Naive thymus-derived CD4-positive, alpha-beta T cell (primary cell): ENCODE measurements around the gene PROSER3. TPM values are rescaled to one million over a fixed set of nuclear protein-coding genes. Genes with fewer than 3 reads are reported as not detected.

Experiments used
- ATAC-seq: fragments of 150-1000 bp; cut with Tn5 transposase; 2 replicates; pipeline ENCODE4 v1.10.0; 2021; ENCODE audit warnings: mild to moderate bottlenecking, moderate library complexity
- CTCF ChIA-PET: fragments of 350-600 bp; sonication (Branson Sonifier 250); formaldehyde crosslinking; loops from one replicate; lab custom pipeline; 2021; ENCODE audit warnings: antibody characterized with exemption; lab: Charles Lee
- POLR2A ChIA-PET: fragments of 350-600 bp; sonication (Branson Sonifier 250); formaldehyde crosslinking; loops from one replicate; lab custom pipeline; 2021; ENCODE audit warnings: antibody characterized with exemption, inconsistent platforms; lab: Charles Lee
- DNase-seq, 9 donors: peaks; one replicate each; pipeline versions ENCODE4 v3.0.0 to v3.0.0-alpha.2; 2020 to 2022; ENCODE audit warnings: mixed read lengths in 1 of 9
- H3K27ac ChIP-seq: one replicate; pipeline ENCODE4 v1.7.0; 2013; ENCODE audit warnings: mild to moderate bottlenecking, low read depth, low read length, moderate library complexity
- H3K27me3 ChIP-seq, 2 donors: one replicate each; pipeline ENCODE4 v1.7.0; 2013; ENCODE audit warnings: low read length in 2 of 2, mild to moderate bottlenecking in 2 of 2, moderate library complexity in 2 of 2; ENCODE audit not compliant: control insufficient read depth in 2 of 2, insufficient read depth in 2 of 2
- H3K36me3 ChIP-seq, 3 experiments: 1 replicate in 2 of 3; 2 replicates in 1 of 3; pipeline ENCODE4 v1.7.0; 2013; ENCODE audit warnings: low read length in 3 of 3, mild to moderate bottlenecking in 3 of 3, moderate library complexity in 1 of 3; ENCODE audit not compliant: insufficient read depth in 3 of 3, control insufficient read depth in 2 of 3
- H3K4me1 ChIP-seq, 2 donors: one replicate each; pipeline ENCODE4 v1.7.0; 2013; ENCODE audit warnings: low read length in 2 of 2, mild to moderate bottlenecking in 2 of 2, moderate library complexity in 1 of 2; ENCODE audit not compliant: control insufficient read depth in 2 of 2, insufficient read depth in 2 of 2
- H3K4me3 ChIP-seq: 2 replicates; pipeline ENCODE4 v1.7.0; 2013; ENCODE audit warnings: mild to moderate bottlenecking, low read length
- H3K9me3 ChIP-seq, 3 experiments: 1 replicate in 2 of 3; 2 replicates in 1 of 3; pipeline ENCODE4 v1.7.0; 2013; ENCODE audit warnings: low read length in 3 of 3; ENCODE audit not compliant: control insufficient read depth in 2 of 3
- H3K27ac Mint-ChIP-seq, 9 donors: one replicate each; pipeline ENCODE4 v1.8.0; 2020 to 2022; ENCODE audit warnings: mixed read lengths in 9 of 9, mild to moderate bottlenecking in 8 of 9, moderate library complexity in 5 of 9, inconsistent platforms in 2 of 9
- H3K27me3 Mint-ChIP-seq, 5 donors: one replicate each; pipeline ENCODE4 v1.8.0; 2021 to 2022; ENCODE audit warnings: mixed read lengths in 5 of 5, mild to moderate bottlenecking in 1 of 5
- H3K36me3 Mint-ChIP-seq, 5 donors: one replicate each; pipeline ENCODE4 v1.8.0; 2020 to 2022; ENCODE audit warnings: mixed read lengths in 5 of 5, mild to moderate bottlenecking in 3 of 5, inconsistent platforms in 1 of 5
- H3K4me1 Mint-ChIP-seq, 7 donors: one replicate each; pipeline ENCODE4 v1.8.0; 2020 to 2022; ENCODE audit warnings: mixed read lengths in 7 of 7, mild to moderate bottlenecking in 3 of 7, inconsistent platforms in 1 of 7
- H3K4me3 Mint-ChIP-seq, 10 donors: one replicate each; pipeline ENCODE4 v1.8.0; 2020 to 2022; ENCODE audit warnings: mild to moderate bottlenecking in 10 of 10, mixed read lengths in 10 of 10, moderate library complexity in 6 of 10, inconsistent platforms in 2 of 10
- H3K9me3 Mint-ChIP-seq, 11 donors: one replicate each; pipeline ENCODE4 v1.8.0; 2020 to 2022; ENCODE audit warnings: mixed read lengths in 11 of 11, mild to moderate bottlenecking in 4 of 11, inconsistent platforms in 1 of 11, moderate library complexity in 1 of 11
- intact Hi-C, 2 donors: fragments of 100-400 bp; cut with micrococcal nuclease; formaldehyde crosslinking; loops; one replicate each; pipeline ENCODE4 v1.15.1; 2023
- polyA plus RNA-seq, 2 donors: library from polyadenylated mRNA; unstranded; fragments of 300-500 nt; fragmentation: Illumina TruSeq; gene quantifications; one replicate each; pipeline ENCODE4 v1.2.3, GENCODE V29; 2021
- total RNA-seq, 6 experiments: library from RNA in 5 of 6; stranded (reverse) in 5 of 6; gene quantifications; 1 replicate in 5 of 6; 2 replicates in 1 of 6; pipeline ENCODE4 v1.2.3 and lab custom pipeline; 2021 to 2026

PROSER3 gene
- total and polyA plus RNA-seq, 7 experiments from 2014 or later = 5.4 to 47.3 (median 36.4) TPM

- POLR2A ChIA-PET = no interaction called here
- Histone ChIP-seq H3K27me3 (no peaks in the 10 kb centered on the region), H3K9me3 (no peaks in the 10 kb centered on the region), H3K4me1 (no peaks in the 10 kb centered on the region), H3K27ac (no peak overlapping the region), H3K4me3 (no peak overlapping the region), H3K36me3 (peaks cover 39 to 96% (median 52%) of the 10 kb centered on the region in 3 experiments)
- no peak for ATAC-seq
- CTCF ChIA-PET = interaction anchor here (0.6 kb wide), 1 partner anchor 20 kb away, joined by 3 read pairs; the partner anchor contains the start of genes PSENEN and U2AF1L4
- Mint-ChIP-seq H3K4me3 (no peak overlapping the region), H3K27me3 (no peaks in the 10 kb centered on the region), H3K36me3 (peaks cover 2 to 57% (median 4%) of the 10 kb centered on the region in 5 donors), H3K27ac (no peak overlapping the region), H3K9me3 (no peaks in the 10 kb centered on the region), H3K4me1 (peaks cover under 1 to 20% (median 7%) of the 10 kb centered on the region in 7 donors)
- intact Hi-C loops = no loop called here
- DNase-seq = no peak
Observed at GRCh38 chr19:35725216-35725861, 32.6 kb upstream of the PROSER3 start.

- intact Hi-C loops = no loop called here
- Mint-ChIP-seq H3K9me3 (no peaks in the 10 kb centered on the region), H3K4me1 (peaks cover 0 to 22% (median 6%) of the 10 kb centered on the region in 7 donors), H3K4me3 (no peak overlapping the region), H3K27me3 (no peaks in the 10 kb centered on the region), H3K27ac (peak overlapping the region in 2 of 9 donors; percentile 32 to 41), H3K36me3 (peaks cover 4 to 66% (median 10%) of the 10 kb centered on the region in 5 donors)
- CTCF ChIA-PET = interaction anchor here (0.9 to 1.0 kb wide), 3 partner anchors 10 to 231 kb away, joined by 3 to 5 read pairs (median 3); partner anchors contain the start of gene U2AF1L4
- H3K27ac ChIP-seq = no peak overlapping the region
- ATAC-seq (no peak), DNase-seq (no peak)
- POLR2A ChIA-PET = interaction anchor here (1.5 to 1.8 kb wide), 3 partner anchors 9 to 16 kb away, joined by 4 to 8 read pairs (median 6); no protein-coding TSS in a partner anchor
- no peaks in the 10 kb centered on the region for H3K27me3 ChIP-seq
- peaks cover 38 to 100% (median 60%) of the 10 kb centered on the region in 3 experiments for H3K36me3 ChIP-seq
- H3K4me3 ChIP-seq = no peak overlapping the region
- H3K4me1 ChIP-seq = no peaks in the 10 kb centered on the region
- no peaks in the 10 kb centered on the region for H3K9me3 ChIP-seq
Observed at GRCh38 chr19:35727053-35727955, 30.7 kb upstream of the PROSER3 start.

- no peaks in the 10 kb centered on the region for H3K27me3 ChIP-seq
- ATAC-seq (no peak), DNase-seq (no peak)
- Mint-ChIP-seq H3K9me3 (no peaks in the 10 kb centered on the region), H3K4me1 (peaks cover 0 to 17% (median 5%) of the 10 kb centered on the region in 7 donors), H3K27me3 (no peaks in the 10 kb centered on the region), H3K4me3 (no peak overlapping the region), H3K27ac (peak overlapping the region in 2 of 9 donors; percentile 38 to 55), H3K36me3 (peaks cover 4 to 62% (median 10%) of the 10 kb centered on the region in 5 donors)
- intact Hi-C loops = no loop called here
- peaks cover 30 to 98% (median 53%) of the 10 kb centered on the region in 3 experiments for H3K36me3 ChIP-seq
- H3K27ac ChIP-seq = no peak overlapping the region
- no peaks in the 10 kb centered on the region for H3K9me3 ChIP-seq
- no peak overlapping the region for H3K4me3 ChIP-seq
- CTCF ChIA-PET = interaction anchor here (0.9 to 1.0 kb wide), 3 partner anchors 9 to 231 kb away, joined by 3 to 5 read pairs (median 3); partner anchors contain the start of gene U2AF1L4
- POLR2A ChIA-PET = interaction anchor here (1.5 to 1.8 kb wide), 3 partner anchors 9 to 15 kb away, joined by 4 to 8 read pairs (median 6); no protein-coding TSS in a partner anchor
- no peaks in the 10 kb centered on the region for H3K4me1 ChIP-seq
Observed at GRCh38 chr19:35727956-35728706, 29.8 kb upstream of the PROSER3 start.

GRCh38 chr19:35729021-35729420 is 29.0 kb upstream of the PROSER3 start:
- no peaks in the 10 kb centered on the region for H3K9me3 Mint-ChIP-seq
- ATAC-seq (no peak), DNase-seq (no peak)
- Histone ChIP-seq H3K4me1 (no peaks in the 10 kb centered on the region), H3K9me3 (no peaks in the 10 kb centered on the region), H3K27ac (no peak overlapping the region), H3K36me3 (peaks cover 21 to 98% (median 46%) of the 10 kb centered on the region in 3 experiments), H3K27me3 (no peaks in the 10 kb centered on the region), H3K4me3 (no peak overlapping the region)
- no peak overlapping the region for H3K4me3 Mint-ChIP-seq
- ChIA-PET CTCF (interaction anchor here (1.1 kb wide), 1 partner anchor 10 kb away, joined by 3 read pairs; no protein-coding TSS in a partner anchor), POLR2A (interaction anchor here (0.6 to 1.8 kb wide), 3 partner anchors 8 to 158 kb away, joined by 4 to 8 read pairs (median 6); no protein-coding TSS in a partner anchor)
- H3K36me3 Mint-ChIP-seq = peaks cover 4 to 57% (median 10%) of the 10 kb centered on the region in 5 donors
- intact Hi-C loops = no loop called here
- no peak overlapping the region for H3K27ac Mint-ChIP-seq
- H3K27me3 Mint-ChIP-seq = no peaks in the 10 kb centered on the region
- H3K4me1 Mint-ChIP-seq = peaks cover 0 to 20% (median 4%) of the 10 kb centered on the region in 7 donors

- POLR2A ChIA-PET = interaction anchor here (1.6 kb wide), 1 partner anchor 10 kb away, joined by 8 read pairs; no protein-coding TSS in a partner anchor
- H3K36me3 Mint-ChIP-seq = peaks cover 4 to 57% (median 15%) of the 10 kb centered on the region in 5 donors
- CTCF ChIA-PET = interaction anchor here (1.1 kb wide), 2 partner anchors 11 kb away, joined by 3 to 4 read pairs; no protein-coding TSS in a partner anchor
Observed at GRCh38 chr19:35729763-35730162, 28.2 kb upstream of the PROSER3 start.

More at GRCh38 chr19:35729763-35730162, 28.2 kb upstream of the PROSER3 start:
- Histone ChIP-seq H3K4me3 (no peak overlapping the region), H3K27ac (no peak overlapping the region), H3K4me1 (no peaks in the 10 kb centered on the region), H3K36me3 (peaks cover 17 to 98% (median 39%) of the 10 kb centered on the region in 3 experiments), H3K27me3 (no peaks in the 10 kb centered on the region), H3K9me3 (no peaks in the 10 kb centered on the region)
- Mint-ChIP-seq H3K4me3 (no peak overlapping the region), H3K27me3 (no peaks in the 10 kb centered on the region), H3K27ac (no peak overlapping the region), H3K9me3 (no peaks in the 10 kb centered on the region), H3K4me1 (peaks cover 0 to 21% (median 8%) of the 10 kb centered on the region in 7 donors)
- no peak for DNase-seq
- intact Hi-C loops = no loop called here
- ATAC-seq = no peak
